Muscle of arm (tissue), 14 donors: Measurements from ENCODE around the gene SP100. TPM values are rescaled to one million over a fixed set of nuclear protein-coding genes. Genes with fewer than 3 reads are reported as not detected.
"Not testable (repeated sequence)": the region's sequence is repeated elsewhere in the genome, so short reads cannot be mapped to it uniquely, and the experiment has no call there.

Experiments
- DNase-seq: peaks from one replicate; pipeline ENCODE4 v3.0.0-alpha.2; 2013
- long read RNA-seq, 11 donors: transcript quantifications; one replicate each; lab custom pipeline, GENCODE V29; 2026
- polyA plus RNA-seq, 12 donors: library from polyadenylated mRNA; unstranded; fragments of 120-200 nt; gene quantifications; one replicate each; pipeline ENCODE4 v1.2.1, GENCODE V29; 2013; ENCODE audit not compliant: insufficient read length in 12 of 12

Gene SP100
- 10 to 100 TPM in 11 of 12 donors, not detected in 1; 16.3 to 46.5 (median 21.6) TPM for polyA plus RNA-seq
- long read RNA-seq, donor 1, partial matches to known transcripts: 0 of 4 reads
- long read RNA-seq, donor 1, other reads (novel, unspliced or antisense): 0 of 4 reads
- long read RNA-seq, donor 2, partial matches to known transcripts: 0 of 3 reads
- long read RNA-seq, donor 2, other reads (novel, unspliced or antisense): 0 of 3 reads
- long read RNA-seq, donor 3, partial matches to known transcripts: 0 of 3 reads
- long read RNA-seq, donor 3, other reads (novel, unspliced or antisense): 0 of 3 reads
- long read RNA-seq, donor 4, partial matches to known transcripts: 0 of 2 reads
- long read RNA-seq, donor 4, other reads (novel, unspliced or antisense): 0 of 2 reads
- long read RNA-seq, donor 5, partial matches to known transcripts: 0 of 5 reads
- long read RNA-seq, donor 5, other reads (novel, unspliced or antisense): 0 of 5 reads
- long read RNA-seq, donor 6, partial matches to known transcripts: 0 of 3 reads
- long read RNA-seq, donor 6, other reads (novel, unspliced or antisense): 0 of 3 reads
- long read RNA-seq, donor 7, partial matches to known transcripts: 0 of 1 reads
- long read RNA-seq, donor 7, other reads (novel, unspliced or antisense): 0 of 1 reads
- long read RNA-seq, donor 8, partial matches to known transcripts: 0 of 2 reads
- long read RNA-seq, donor 8, other reads (novel, unspliced or antisense): 0 of 2 reads
- long read RNA-seq, donor 9, partial matches to known transcripts: 0 of 3 reads
- long read RNA-seq, donor 9, other reads (novel, unspliced or antisense): 0 of 3 reads
- long read RNA-seq, donor 10, partial matches to known transcripts: 0 of 2 reads
- long read RNA-seq, donor 10, other reads (novel, unspliced or antisense): 0 of 2 reads
- long read RNA-seq, donor 11: 0 reads

- peak; percentile 70 for DNase-seq
Measured at GRCh38 chr2:230416061-230416721, at the start of gene SP100. Gene SP100 (plus strand): TSS chr2:230416201. CDS start chr2:230416297, 96 bp downstream.

- DNase-seq: no peak
Measured at GRCh38 chr2:230382108-230382507, 33.9 kb upstream of the SP100 start.

GRCh38 chr2:230383453-230383852, 32.5 kb upstream of the SP100 start:
- DNase-seq: no peak

GRCh38 chr2:230384986-230385385, 31.0 kb upstream of the SP100 start:
- no peak for DNase-seq

GRCh38 chr2:230394301-230394700, 21.7 kb upstream of the SP100 start:
- no peak for DNase-seq

- DNase-seq: not testable (repeated sequence)
Measured at GRCh38 chr2:230398698-230399097, 17.3 kb upstream of the SP100 start.

- no peak for DNase-seq
Measured at GRCh38 chr2:230400041-230400440, 16.0 kb upstream of the SP100 start.

- DNase-seq: no peak
Measured at GRCh38 chr2:230400454-230400853, 15.5 kb upstream of the SP100 start.

GRCh38 chr2:230401026-230401425, 15.0 kb upstream of the SP100 start:
- not testable (repeated sequence) for DNase-seq

- DNase-seq: no peak
Measured at GRCh38 chr2:230403746-230404145, 12.3 kb upstream of the SP100 start.

- DNase-seq: no peak
Measured at GRCh38 chr2:230405824-230406223, 10.2 kb upstream of the SP100 start.

- DNase-seq: no peak
Measured at GRCh38 chr2:230408244-230408842, 7.7 kb upstream of the SP100 start.

- not testable (repeated sequence) for DNase-seq
Measured at GRCh38 chr2:230409316-230409715, 6.7 kb upstream of the SP100 start.

GRCh38 chr2:230410263-230410662, 5.7 kb upstream of the SP100 start:
- DNase-seq: no peak

- no peak for DNase-seq
Measured at GRCh38 chr2:230410861-230411569, 5.0 kb upstream of the SP100 start.

- peak; percentile 68 for DNase-seq
Measured at GRCh38 chr2:230411570-230412370, 4.2 kb upstream of the SP100 start.

GRCh38 chr2:230412371-230412711, 3.7 kb upstream of the SP100 start:
- no peak for DNase-seq

GRCh38 chr2:230412846-230413245, 3.2 kb upstream of the SP100 start:
- DNase-seq: no peak

- DNase-seq: no peak
Measured at GRCh38 chr2:230413479-230413878, 2.5 kb upstream of the SP100 start.

GRCh38 chr2:230414302-230414701, 1.7 kb upstream of the SP100 start:
- no peak for DNase-seq
